Central memory CD8-positive, alpha-beta T cell (primary cell): Measurements from ENCODE around the gene NDE1.
A peak's percentile ranks its signal among the peaks of the same experiment; 100 is the strongest.
"Not testable (repeated sequence)": the region's sequence is repeated elsewhere in the genome, so short reads cannot be mapped to it uniquely, and the experiment has no call there.

Experiments
- ATAC-seq: fragments of 150-1000 bp; cut with Tn5 transposase; replicated peaks from 2 replicates; pipeline ENCODE4 v1.10.0; 2022; ENCODE audit warnings: mild to moderate bottlenecking, moderate FRiP score, moderate number of reproducible peaks; ENCODE audit not compliant: poor library complexity, severe bottlenecking; ENCODE audit errors: extremely low read depth
- DNase-seq, 2 donors: peaks; one replicate each; pipeline ENCODE4 v3.0.0; 2021; ENCODE audit warnings: low spot score in 2 of 2
- H3K27ac Mint-ChIP-seq: one replicate; pipeline ENCODE4 v1.8.0; 2022; ENCODE audit warnings: low read depth, mild to moderate bottlenecking, moderate library complexity, mixed read lengths
- H3K27me3 Mint-ChIP-seq: one replicate; pipeline ENCODE4 v1.8.0; 2022; ENCODE audit warnings: mixed read lengths
- H3K36me3 Mint-ChIP-seq: one replicate; pipeline ENCODE4 v1.8.0; 2022; ENCODE audit warnings: mild to moderate bottlenecking, moderate library complexity, mixed read lengths; ENCODE audit not compliant: insufficient read depth
- H3K4me1 Mint-ChIP-seq: one replicate; pipeline ENCODE4 v1.8.0; 2022; ENCODE audit warnings: mixed read lengths
- H3K4me3 Mint-ChIP-seq: one replicate; pipeline ENCODE4 v1.8.0; 2022; ENCODE audit warnings: mild to moderate bottlenecking, moderate library complexity, mixed read lengths
- H3K9me3 Mint-ChIP-seq: one replicate; pipeline ENCODE4 v1.8.0; 2022; ENCODE audit warnings: mixed read lengths

The NDE1 gene

DNA sequence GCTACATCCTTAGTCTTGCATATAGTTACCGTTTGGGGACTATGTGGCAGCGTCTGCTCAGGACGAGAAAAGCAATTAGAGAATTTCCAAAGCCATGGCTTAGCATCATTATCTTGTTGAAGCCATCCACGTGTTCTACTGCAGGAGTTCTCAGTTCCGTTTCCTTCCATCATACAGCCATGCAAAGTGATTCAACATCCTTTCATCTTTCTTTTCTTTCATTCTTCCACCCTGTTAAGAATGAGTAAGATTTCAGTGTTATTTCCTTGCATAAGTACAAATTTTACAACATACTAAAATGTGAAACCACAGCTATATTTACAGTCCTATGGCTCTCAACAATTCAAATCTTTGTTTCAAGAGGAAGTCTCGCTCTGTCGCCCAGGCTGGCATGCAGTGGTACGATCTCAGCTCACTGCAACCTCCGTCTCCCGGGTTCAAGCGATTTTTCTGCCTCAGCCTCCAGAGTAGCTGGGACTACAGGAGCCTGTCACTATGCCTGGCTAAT lies 10.9 kb upstream of the NDE1 start:
- Mint-ChIP-seq H3K27me3 (no peaks in the 10 kb centered on the region), H3K4me3 (peak overlapping the region; percentile 57), H3K4me1 (peaks cover 61% of the 10 kb centered on the region), H3K36me3 (peaks cover 62% of the 10 kb centered on the region), H3K27ac (peak overlapping the region; percentile 88), H3K9me3 (no peaks in the 10 kb centered on the region)
- peak; percentile 2 for ATAC-seq
- DNase-seq = no peak

- no peaks in the 10 kb centered on the region for H3K27me3 Mint-ChIP-seq
- peaks cover 53% of the 10 kb centered on the region for H3K4me1 Mint-ChIP-seq
- peaks cover 46% of the 10 kb centered on the region for H3K36me3 Mint-ChIP-seq
- no peaks in the 10 kb centered on the region for H3K9me3 Mint-ChIP-seq
- ATAC-seq (no peak), DNase-seq (no peak)
- peak overlapping the region; percentile 90 for H3K27ac Mint-ChIP-seq
- H3K4me3 Mint-ChIP-seq = peak overlapping the region; percentile 86
Observed at GRCh38 chr16:15640966-15641365, 9.1 kb upstream of the NDE1 start.

DNA sequence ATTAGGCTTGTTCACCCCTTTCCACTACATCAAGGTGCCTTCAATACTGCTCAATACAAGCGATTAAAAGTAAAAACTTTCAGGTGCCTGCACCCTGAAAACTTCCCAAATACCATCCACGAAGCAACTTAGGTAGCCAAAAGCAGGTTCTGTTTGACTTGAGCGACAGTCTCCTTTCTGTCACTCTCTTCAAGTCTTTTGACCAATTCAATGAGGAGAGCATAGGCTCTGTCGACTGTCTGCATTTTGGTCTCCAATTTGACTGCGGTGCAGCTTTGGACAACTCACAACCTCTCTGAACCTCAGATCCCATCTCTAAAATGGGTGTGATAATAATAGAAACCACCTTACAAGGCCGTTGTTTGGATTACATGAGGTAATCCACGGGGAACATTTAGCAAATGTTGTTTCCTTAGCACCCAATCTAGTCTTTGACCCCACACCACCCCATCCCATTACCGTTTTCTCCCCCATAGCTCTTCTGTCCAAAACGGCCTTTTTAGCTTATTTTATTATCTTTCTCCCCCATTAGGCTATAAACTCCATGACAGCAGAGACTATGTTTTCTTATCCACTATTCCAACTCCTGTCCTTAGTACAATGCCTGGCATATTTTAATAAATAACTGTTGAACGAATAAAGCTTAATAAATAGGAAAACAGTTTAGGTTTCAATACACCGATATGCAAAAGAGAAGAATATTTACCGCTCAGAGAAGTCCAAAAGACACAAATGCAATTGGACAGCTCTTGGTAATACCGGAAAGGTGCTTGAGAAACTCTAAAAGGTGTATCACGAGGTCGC lies 8.1 kb upstream of the NDE1 start:
- H3K9me3 Mint-ChIP-seq = no peaks in the 10 kb centered on the region
- H3K27ac Mint-ChIP-seq = peak overlapping the region; percentile 90
- no peak for DNase-seq
- peaks cover 43% of the 10 kb centered on the region for H3K4me1 Mint-ChIP-seq
- H3K36me3 Mint-ChIP-seq = peaks cover 36% of the 10 kb centered on the region
- ATAC-seq = no peak
- H3K27me3 Mint-ChIP-seq = no peaks in the 10 kb centered on the region
- peak overlapping the region; percentile 86 for H3K4me3 Mint-ChIP-seq

- Mint-ChIP-seq H3K27me3 (no peaks in the 10 kb centered on the region), H3K9me3 (no peaks in the 10 kb centered on the region), H3K4me3 (peak overlapping the region; percentile 86), H3K27ac (peak overlapping the region; percentile 90), H3K36me3 (peaks cover 31% of the 10 kb centered on the region), H3K4me1 (peaks cover 39% of the 10 kb centered on the region)
- DNase-seq (peak; percentile 66 to 80), ATAC-seq (peak; percentile 67)
Observed at GRCh38 chr16:15642557-15643047, 7.4 kb upstream of the NDE1 start.

DNA sequence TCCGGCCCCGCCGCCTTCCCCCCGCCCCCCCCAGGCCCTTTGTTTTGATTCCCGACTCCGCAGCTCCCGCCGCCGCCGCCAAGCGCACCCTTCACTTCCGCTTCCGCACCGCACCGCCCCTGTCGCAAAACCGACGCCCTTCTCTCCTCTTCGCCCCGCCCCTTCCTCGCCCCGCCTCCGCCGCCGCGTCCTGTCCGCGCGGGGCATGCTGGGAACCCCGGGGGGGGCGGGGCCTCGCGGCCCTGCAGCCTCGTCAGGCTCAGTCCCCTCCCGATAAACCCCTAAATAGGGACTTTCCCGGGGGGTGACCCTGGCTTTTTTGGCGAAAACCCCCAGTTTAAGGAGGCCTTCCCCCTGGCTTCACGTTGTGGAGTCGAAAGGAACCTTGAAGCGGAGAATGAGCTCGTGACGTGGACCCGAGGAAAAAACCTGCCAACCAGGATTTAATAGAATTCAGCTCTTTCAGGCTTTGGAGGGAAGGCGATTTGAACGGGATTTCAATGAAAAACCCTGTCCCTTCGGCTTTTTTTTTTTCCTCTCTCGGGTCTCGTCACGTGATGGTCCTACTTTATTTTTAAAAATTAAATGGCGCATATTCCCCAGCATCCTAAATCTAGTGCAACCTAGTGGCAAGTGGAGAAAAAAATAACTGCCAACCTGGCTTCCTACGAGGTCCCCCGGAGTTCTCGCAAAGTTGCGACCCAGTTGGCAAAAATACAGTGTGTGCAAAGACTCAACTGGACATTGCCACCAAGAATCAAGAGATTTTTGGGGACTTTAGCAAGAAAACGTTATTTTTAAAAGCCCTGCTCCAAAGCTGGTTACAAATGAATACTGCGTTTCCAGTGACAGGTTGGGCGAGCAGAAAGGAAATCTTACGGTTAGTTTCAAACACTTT lies 6.7 kb upstream of the NDE1 start, which contains the start of gene MARF1:
Gene MARF1 (minus strand): TSS at position 107 of the 898 bp plus-strand sequence. CDS start 3,921 bp downstream, outside the sequence.
- Mint-ChIP-seq H3K4me3 (peak within 1 kb of the TSS; percentile 86), H3K9me3 (no peaks in the 10 kb centered on the region), H3K36me3 (peaks cover 25% of the 10 kb centered on the region), H3K27me3 (no peaks in the 10 kb centered on the region), H3K4me1 (peaks cover 37% of the 10 kb centered on the region), H3K27ac (peak within 1 kb of the TSS; percentile 90)
- DNase-seq = peak; percentile 98 to 99
- ATAC-seq = peak; percentile 75

DNA sequence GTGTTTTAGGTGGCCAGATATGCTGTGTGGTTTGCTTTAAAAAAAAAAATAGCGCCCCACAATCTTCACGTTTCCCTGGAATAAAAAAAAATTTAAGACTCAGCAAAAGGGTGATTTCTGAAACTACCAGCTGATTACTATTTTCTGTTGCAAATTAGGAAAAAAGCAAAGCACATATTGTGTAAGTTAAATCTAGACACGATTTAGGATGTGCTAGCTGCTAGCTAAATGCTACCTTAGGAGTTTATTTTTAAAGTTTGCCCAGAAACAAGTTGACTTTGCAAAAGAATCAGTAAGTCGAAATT lies 6.1 kb upstream of the NDE1 start:
- Mint-ChIP-seq H3K4me3 (peak overlapping the region; percentile 86), H3K36me3 (peaks cover 19% of the 10 kb centered on the region), H3K9me3 (no peaks in the 10 kb centered on the region), H3K4me1 (peaks cover 31% of the 10 kb centered on the region), H3K27me3 (no peaks in the 10 kb centered on the region), H3K27ac (peak overlapping the region; percentile 90)
- no peak for DNase-seq
- ATAC-seq = no peak

GRCh38 chr16:15644267-15644961 lies 5.6 kb upstream of the NDE1 start:
- H3K4me1 Mint-ChIP-seq = peaks cover 26% of the 10 kb centered on the region
- peak overlapping the region; percentile 86 for H3K4me3 Mint-ChIP-seq
- H3K27ac Mint-ChIP-seq = peak overlapping the region; percentile 90
- H3K27me3 Mint-ChIP-seq = no peaks in the 10 kb centered on the region
- DNase-seq = no peak
- H3K9me3 Mint-ChIP-seq = no peaks in the 10 kb centered on the region
- no peak for ATAC-seq
- peaks cover 16% of the 10 kb centered on the region for H3K36me3 Mint-ChIP-seq

- ATAC-seq, H3K9me3 Mint-ChIP-seq, H3K27me3 Mint-ChIP-seq, H3K27ac Mint-ChIP-seq, H3K4me3 Mint-ChIP-seq, DNase-seq: not testable (repeated sequence)
- Mint-ChIP-seq H3K36me3 (peaks cover 16% of the 10 kb centered on the region), H3K4me1 (peaks cover 22% of the 10 kb centered on the region)
Observed at GRCh38 chr16:15644962-15645465, 5.0 kb upstream of the NDE1 start.

DNA sequence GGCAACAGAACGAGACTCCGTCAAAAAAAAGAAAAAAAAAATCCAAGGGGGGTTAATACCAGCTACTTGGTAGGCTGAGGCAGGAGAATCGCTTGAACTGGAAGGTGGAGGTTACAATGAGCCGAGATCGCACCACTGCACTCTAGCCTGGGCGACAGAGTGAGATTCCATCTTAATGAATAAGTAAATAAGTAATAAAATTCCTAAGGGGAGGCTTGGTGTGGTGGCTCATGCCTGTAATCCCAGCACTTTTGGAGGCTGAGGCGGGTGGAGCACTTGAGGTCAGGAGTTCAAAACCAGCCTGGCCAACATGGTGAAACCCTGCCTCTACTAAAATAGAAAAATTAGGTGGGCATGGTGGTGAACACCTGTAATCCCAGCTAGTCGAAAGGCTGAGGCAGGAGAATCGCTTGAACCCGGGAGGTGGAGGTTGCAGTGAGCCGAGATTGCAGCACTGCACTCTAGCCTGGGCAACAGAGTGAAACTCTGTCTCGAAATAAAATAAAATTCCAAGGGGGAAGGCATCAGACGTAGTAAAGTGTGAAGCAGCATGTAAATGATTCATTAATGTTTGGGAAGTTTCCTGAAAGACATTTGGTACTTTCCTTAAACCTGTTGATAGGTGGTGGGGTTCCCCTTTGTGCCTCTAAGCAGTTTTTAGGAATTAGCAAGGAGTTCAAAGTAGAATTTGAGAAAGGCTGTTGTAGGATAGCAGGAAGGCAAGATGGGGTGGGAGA lies 3.3 kb upstream of the NDE1 start:
- ATAC-seq, H3K27me3 Mint-ChIP-seq, DNase-seq, H3K27ac Mint-ChIP-seq, H3K9me3 Mint-ChIP-seq, H3K4me3 Mint-ChIP-seq: not testable (repeated sequence)
- Mint-ChIP-seq H3K4me1 (peaks cover 22% of the 10 kb centered on the region), H3K36me3 (peaks cover 21% of the 10 kb centered on the region)

DNA sequence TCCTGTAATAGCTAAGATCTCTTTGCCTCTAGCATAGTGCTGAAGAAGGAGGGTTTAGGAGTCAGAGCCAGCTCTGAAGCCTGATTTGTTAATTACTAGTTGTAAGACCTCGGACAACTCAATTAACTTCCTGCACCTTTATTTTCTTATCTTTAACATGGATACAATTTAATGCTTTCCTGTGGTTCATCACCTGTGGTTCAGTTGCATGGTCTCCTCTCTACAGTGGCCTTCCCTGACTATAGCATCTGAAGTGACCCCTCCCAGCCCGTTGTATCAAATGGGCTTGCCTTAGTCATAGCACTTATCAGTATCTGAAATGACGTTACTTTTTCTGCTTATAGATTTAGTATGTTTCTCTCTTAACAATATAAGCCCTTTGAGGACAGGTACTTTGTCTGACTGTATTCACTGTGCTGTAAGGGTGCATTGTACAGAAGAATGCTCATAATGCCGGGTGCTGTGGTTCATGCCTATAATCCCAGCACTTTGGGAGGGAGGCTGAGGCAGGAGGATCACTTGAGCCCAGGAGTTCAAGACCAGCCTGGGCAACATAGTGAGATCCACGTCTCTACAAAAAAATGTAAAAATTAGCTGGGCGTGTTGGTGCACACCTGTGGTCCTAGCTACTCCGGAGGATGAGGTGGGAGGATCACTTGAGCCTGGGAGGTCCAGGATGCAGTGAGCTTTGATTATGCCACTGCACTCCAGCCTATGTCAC lies 2.6 kb upstream of the NDE1 start:
- H3K4me1 Mint-ChIP-seq = peaks cover 17% of the 10 kb centered on the region
- no peaks in the 10 kb centered on the region for H3K9me3 Mint-ChIP-seq
- H3K4me3 Mint-ChIP-seq = no peak overlapping the region
- DNase-seq (no peak), ATAC-seq (no peak)
- H3K27ac Mint-ChIP-seq = no peak overlapping the region
- H3K27me3 Mint-ChIP-seq = no peaks in the 10 kb centered on the region
- H3K36me3 Mint-ChIP-seq = peaks cover 16% of the 10 kb centered on the region

DNA sequence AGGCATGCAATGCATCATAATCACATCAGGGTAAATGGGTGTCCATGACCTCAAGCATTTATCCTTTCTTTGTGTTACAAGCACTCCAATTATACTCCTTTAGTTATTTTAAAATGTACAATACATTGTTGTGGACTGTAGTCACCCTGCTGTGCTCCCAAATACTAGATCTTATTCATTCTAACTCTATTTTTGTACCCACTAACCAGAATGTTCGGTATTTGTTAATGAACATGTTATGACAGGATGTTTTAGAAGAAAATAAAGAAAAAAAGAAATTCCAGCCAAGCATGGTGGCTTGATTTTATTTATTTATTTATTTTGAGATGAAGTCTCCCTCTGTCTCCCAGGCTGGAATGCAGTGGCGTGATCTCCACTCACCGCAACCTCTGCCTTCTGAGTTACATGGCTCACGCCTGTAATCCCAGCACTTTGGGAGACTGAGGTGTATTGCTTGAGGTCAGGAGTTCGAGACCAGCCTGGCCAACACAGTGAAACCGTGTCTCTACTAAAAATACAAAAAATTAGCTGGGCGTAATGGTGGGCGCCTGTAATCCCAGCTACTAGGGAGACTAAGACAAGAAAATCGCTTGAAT lies 1.8 kb upstream of the NDE1 start:
- no peaks in the 10 kb centered on the region for H3K27me3 Mint-ChIP-seq
- peaks cover 22% of the 10 kb centered on the region for H3K4me1 Mint-ChIP-seq
- no peak for DNase-seq
- H3K9me3 Mint-ChIP-seq = no peaks in the 10 kb centered on the region
- H3K27ac Mint-ChIP-seq = no peak overlapping the region
- ATAC-seq = no peak
- H3K4me3 Mint-ChIP-seq = no peak overlapping the region
- peaks cover 20% of the 10 kb centered on the region for H3K36me3 Mint-ChIP-seq
